ENCODE measurements around the gene TEX22. TPM values are rescaled to one million over a fixed set of nuclear protein-coding genes. Genes with fewer than 3 reads are reported as not detected.
"Not testable (repeated sequence)": the region's sequence is repeated elsewhere in the genome, so short reads cannot be mapped to it uniquely, and the experiment has no call there.

TEX22 gene
- total RNA-seq, 1 donor: 0.27 TPM

GRCh38 chr14:105358140-105358846 is 40.0 kb upstream of the TEX22 start:
- no peak for TF ChIP-seq CTCF (IDR thresholded peaks at IDR 0.05; ENCODE audit: insufficient read depth, low read length)
- DNase-seq (ENCODE audit: low read depth): no peak
- H3K4me3 ChIP-seq (ENCODE audit: low read depth, low read length): no peak overlapping the region

- DNase-seq (ENCODE audit: low read depth): no peak
- H3K4me3 ChIP-seq (ENCODE audit: low read depth, low read length): no peak overlapping the region
- no peak for TF ChIP-seq CTCF (IDR thresholded peaks at IDR 0.05; ENCODE audit: insufficient read depth, low read length)
Observed at GRCh38 chr14:105358943-105359342, 39.4 kb upstream of the TEX22 start.

GRCh38 chr14:105361412-105361811 is 36.9 kb upstream of the TEX22 start:
- H3K4me3 ChIP-seq (ENCODE audit: low read depth, low read length); DNase-seq (ENCODE audit: low read depth): not testable (repeated sequence)

GRCh38 chr14:105363847-105364708 is 34.3 kb upstream of the TEX22 start:
- TF ChIP-seq CTCF (IDR thresholded peaks at IDR 0.05; ENCODE audit: insufficient read depth, low read length): no peak
- peak overlapping the region; percentile 22 for H3K4me3 ChIP-seq (ENCODE audit: low read depth, low read length)
- peak; percentile 65 for DNase-seq (ENCODE audit: low read depth)

GRCh38 chr14:105365101-105365500 is 33.2 kb upstream of the TEX22 start:
- DNase-seq (ENCODE audit: low read depth): no peak
- no peak overlapping the region for H3K4me3 ChIP-seq (ENCODE audit: low read depth, low read length)
- TF ChIP-seq CTCF (IDR thresholded peaks at IDR 0.05; ENCODE audit: insufficient read depth, low read length): no peak

- DNase-seq (ENCODE audit: low read depth): no peak
- no peak for TF ChIP-seq CTCF (IDR thresholded peaks at IDR 0.05; ENCODE audit: insufficient read depth, low read length)
- no peak overlapping the region for H3K4me3 ChIP-seq (ENCODE audit: low read depth, low read length)
Observed at GRCh38 chr14:105365681-105366080, 32.7 kb upstream of the TEX22 start.

- no peak overlapping the region for H3K4me3 ChIP-seq (ENCODE audit: low read depth, low read length)
- TF ChIP-seq CTCF (IDR thresholded peaks at IDR 0.05; ENCODE audit: insufficient read depth, low read length): no peak
Observed at GRCh38 chr14:105366386-105367074, 31.8 kb upstream of the TEX22 start.

More at GRCh38 chr14:105366386-105367074, 31.8 kb upstream of the TEX22 start:
- no peak for DNase-seq (ENCODE audit: low read depth)

Measured in fibroblast of the aortic adventitia (primary cell).